ENCODE measurements around the gene TMEM45B. TPM values are rescaled to one million over a fixed set of nuclear protein-coding genes. Genes with fewer than 3 reads are reported as not detected.
"Not testable (repeated sequence)": the region's sequence is repeated elsewhere in the genome, so short reads cannot be mapped to it uniquely, and the experiment has no call there.

Gene TMEM45B
- total RNA-seq, 1 experiment from 2014 or later = 16.1 TPM

DNA sequence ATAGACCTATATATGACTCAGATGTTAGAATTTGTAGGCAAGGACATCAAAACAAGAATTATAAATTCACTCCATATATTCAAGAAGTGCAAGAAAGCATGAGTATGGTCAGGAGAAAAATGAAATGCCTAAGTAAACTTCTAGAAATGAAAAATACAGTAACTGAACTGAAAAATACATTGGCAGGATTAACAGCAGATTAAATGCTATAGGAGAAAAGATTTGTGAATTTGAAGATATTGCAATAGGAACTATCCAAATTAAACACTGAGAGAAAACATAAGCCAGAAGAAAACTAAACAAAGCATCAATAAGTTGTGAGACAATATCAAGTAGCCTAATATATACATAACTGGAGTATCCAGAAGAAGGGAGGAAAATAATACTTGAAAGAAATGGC lies 46.6 kb upstream of the TMEM45B start:
- Mint-ChIP-seq H3K27ac (ENCODE audit: unreplicated experiment) (no peak overlapping the region), H3K4me3 (ENCODE audit: low read depth, unreplicated experiment) (no peak overlapping the region), H3K9me3 (ENCODE audit: low read depth, unreplicated experiment) (no peaks in the 10 kb centered on the region), H3K27me3 (ENCODE audit: unreplicated experiment) (no peaks in the 10 kb centered on the region), H3K4me1 (ENCODE audit: low read depth, unreplicated experiment) (peaks cover 22% of the 10 kb centered on the region), H3K36me3 (ENCODE audit: insufficient read depth, unreplicated experiment) (no peaks in the 10 kb centered on the region)
- no peak for DNase-seq
- no TSS peak for BruUV-seq (replicated peaks)
- intact Hi-C loops (cut with micrococcal nuclease; ENCODE audit: unreplicated experiment) = no loop called here
- CTCF ChIA-PET = no interaction called here
- TF ChIP-seq, protein P1, sequence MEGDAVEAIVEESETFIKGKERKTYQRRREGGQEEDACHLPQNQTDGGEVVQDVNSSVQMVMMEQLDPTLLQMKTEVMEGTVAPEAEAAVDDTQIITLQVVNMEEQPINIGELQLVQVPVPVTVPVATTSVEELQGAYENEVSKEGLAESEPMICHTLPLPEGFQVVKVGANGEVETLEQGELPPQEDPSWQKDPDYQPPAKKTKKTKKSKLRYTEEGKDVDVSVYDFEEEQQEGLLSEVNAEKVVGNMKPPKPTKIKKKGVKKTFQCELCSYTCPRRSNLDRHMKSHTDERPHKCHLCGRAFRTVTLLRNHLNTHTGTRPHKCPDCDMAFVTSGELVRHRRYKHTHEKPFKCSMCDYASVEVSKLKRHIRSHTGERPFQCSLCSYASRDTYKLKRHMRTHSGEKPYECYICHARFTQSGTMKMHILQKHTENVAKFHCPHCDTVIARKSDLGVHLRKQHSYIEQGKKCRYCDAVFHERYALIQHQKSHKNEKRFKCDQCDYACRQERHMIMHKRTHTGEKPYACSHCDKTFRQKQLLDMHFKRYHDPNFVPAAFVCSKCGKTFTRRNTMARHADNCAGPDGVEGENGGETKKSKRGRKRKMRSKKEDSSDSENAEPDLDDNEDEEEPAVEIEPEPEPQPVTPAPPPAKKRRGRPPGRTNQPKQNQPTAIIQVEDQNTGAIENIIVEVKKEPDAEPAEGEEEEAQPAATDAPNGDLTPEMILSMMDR (IDR thresholded peaks at IDR 0.05; ENCODE audit: unreplicated experiment) = no peak

DNA sequence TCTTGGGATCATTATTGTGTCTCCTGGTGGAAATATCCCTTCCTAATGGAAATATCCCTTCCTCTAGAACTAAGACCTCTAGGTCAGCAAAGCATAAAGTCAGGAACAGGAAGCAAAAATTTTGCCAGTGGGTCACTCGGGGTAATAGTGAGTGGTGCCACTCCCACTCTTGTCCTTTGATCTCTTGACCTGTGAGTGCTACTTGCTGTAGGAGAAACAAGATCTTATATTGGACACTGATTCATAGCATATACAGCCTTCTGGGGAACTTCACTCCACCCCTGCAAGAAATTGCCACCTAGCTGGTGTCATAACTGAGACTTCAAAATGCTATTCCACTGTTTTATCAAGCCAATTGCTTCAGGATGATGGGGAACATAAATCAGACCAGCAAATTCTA lies 44.7 kb upstream of the TMEM45B start:
- H3K27ac Mint-ChIP-seq (ENCODE audit: unreplicated experiment) = no peak overlapping the region
- H3K4me3 Mint-ChIP-seq (ENCODE audit: low read depth, unreplicated experiment) = no peak overlapping the region
- intact Hi-C loops (cut with micrococcal nuclease; ENCODE audit: unreplicated experiment) = no loop called here
- peaks cover 19% of the 10 kb centered on the region for H3K4me1 Mint-ChIP-seq (ENCODE audit: low read depth, unreplicated experiment)
- H3K27me3 Mint-ChIP-seq (ENCODE audit: unreplicated experiment) = no peaks in the 10 kb centered on the region
- CTCF ChIA-PET = no interaction called here
- no peaks in the 10 kb centered on the region for H3K9me3 Mint-ChIP-seq (ENCODE audit: low read depth, unreplicated experiment)
- no peak for DNase-seq
- H3K36me3 Mint-ChIP-seq (ENCODE audit: insufficient read depth, unreplicated experiment) = no peaks in the 10 kb centered on the region
- TF ChIP-seq, protein P1 (IDR thresholded peaks at IDR 0.05; ENCODE audit: unreplicated experiment) = no peak
- no TSS peak for BruUV-seq (replicated peaks)

DNA sequence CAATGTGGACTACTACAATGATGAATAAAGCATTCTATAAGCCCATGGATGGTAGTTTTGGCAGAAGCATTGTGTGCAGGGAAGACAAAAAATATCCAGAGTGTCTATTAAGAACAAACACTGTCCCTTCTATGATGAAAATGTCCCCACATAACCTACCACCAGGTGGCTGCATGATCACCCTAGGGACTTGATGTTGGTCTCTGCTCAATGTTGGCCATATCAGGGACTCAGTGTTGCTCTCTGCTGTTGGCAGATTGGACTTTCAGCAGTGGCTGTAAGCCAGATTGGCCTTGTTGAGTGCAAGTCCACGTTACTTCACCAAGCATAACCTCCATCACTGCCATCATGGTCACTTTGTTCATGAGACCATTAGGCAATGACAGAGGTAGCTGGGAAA lies 44.2 kb upstream of the TMEM45B start:
- H3K36me3 Mint-ChIP-seq (ENCODE audit: insufficient read depth, unreplicated experiment); DNase-seq; BruUV-seq (replicated peaks); H3K27me3 Mint-ChIP-seq (ENCODE audit: unreplicated experiment); H3K4me3 Mint-ChIP-seq (ENCODE audit: low read depth, unreplicated experiment); CTCF ChIA-PET; intact Hi-C loops (cut with micrococcal nuclease; ENCODE audit: unreplicated experiment); H3K27ac Mint-ChIP-seq (ENCODE audit: unreplicated experiment); H3K9me3 Mint-ChIP-seq (ENCODE audit: low read depth, unreplicated experiment): not testable (repeated sequence)
- peaks cover 19% of the 10 kb centered on the region for H3K4me1 Mint-ChIP-seq (ENCODE audit: low read depth, unreplicated experiment)
- TF ChIP-seq, protein P1 (IDR thresholded peaks at IDR 0.05; ENCODE audit: unreplicated experiment) = peak; percentile 13

DNA sequence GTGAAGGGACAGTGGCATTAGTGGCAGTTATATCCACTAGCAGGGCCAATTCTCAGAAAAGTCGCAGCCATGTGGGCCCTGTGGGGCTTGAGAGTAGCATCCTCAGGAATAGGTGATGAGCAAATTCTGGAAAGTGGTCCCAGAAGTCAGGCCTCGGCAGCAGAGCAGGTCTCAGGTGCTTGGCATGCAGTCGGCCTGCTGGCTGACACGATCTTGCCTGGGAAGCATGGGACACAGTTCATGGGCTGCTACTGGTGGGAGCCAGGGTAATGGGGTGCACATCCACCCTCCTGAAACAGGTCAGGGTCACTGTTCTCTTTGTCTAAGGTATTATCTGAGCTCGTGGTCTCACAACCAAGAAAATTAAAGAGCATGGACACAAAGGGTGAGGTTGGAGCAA lies 36.8 kb upstream of the TMEM45B start:
- no peak overlapping the region for H3K4me3 Mint-ChIP-seq (ENCODE audit: low read depth, unreplicated experiment)
- H3K27ac Mint-ChIP-seq (ENCODE audit: unreplicated experiment) = no peak overlapping the region
- no TSS peak for BruUV-seq (replicated peaks)
- H3K9me3 Mint-ChIP-seq (ENCODE audit: low read depth, unreplicated experiment) = no peaks in the 10 kb centered on the region
- H3K4me1 Mint-ChIP-seq (ENCODE audit: low read depth, unreplicated experiment) = no peaks in the 10 kb centered on the region
- TF ChIP-seq, protein P1 (IDR thresholded peaks at IDR 0.05; ENCODE audit: unreplicated experiment) = no peak
- no peaks in the 10 kb centered on the region for H3K36me3 Mint-ChIP-seq (ENCODE audit: insufficient read depth, unreplicated experiment)
- DNase-seq = no peak
- CTCF ChIA-PET = no interaction called here
- intact Hi-C loops (cut with micrococcal nuclease; ENCODE audit: unreplicated experiment) = no loop called here
- H3K27me3 Mint-ChIP-seq (ENCODE audit: unreplicated experiment) = no peaks in the 10 kb centered on the region

DNA sequence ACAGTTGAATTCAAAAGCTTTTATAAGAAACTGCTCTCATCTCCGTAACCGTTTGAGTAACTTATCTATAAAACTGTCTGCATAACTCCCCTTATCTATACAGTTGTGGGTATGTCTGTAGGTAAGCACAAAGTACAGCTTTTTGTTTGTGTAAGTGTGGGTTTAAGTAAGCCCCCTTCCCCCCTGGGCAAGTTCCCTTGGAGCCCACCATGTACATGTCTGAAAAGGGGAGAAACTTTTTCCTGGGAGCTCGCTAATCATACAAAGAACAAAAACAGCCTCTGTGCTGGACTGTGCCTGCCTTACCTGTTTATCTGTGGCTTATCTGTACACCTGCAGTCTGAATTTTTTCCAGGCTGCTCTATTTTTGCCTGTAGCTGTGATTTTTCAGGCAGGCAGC lies 36.3 kb upstream of the TMEM45B start:
- Mint-ChIP-seq H3K4me3 (ENCODE audit: low read depth, unreplicated experiment) (no peak overlapping the region), H3K27me3 (ENCODE audit: unreplicated experiment) (no peaks in the 10 kb centered on the region), H3K27ac (ENCODE audit: unreplicated experiment) (no peak overlapping the region), H3K36me3 (ENCODE audit: insufficient read depth, unreplicated experiment) (no peaks in the 10 kb centered on the region), H3K9me3 (ENCODE audit: low read depth, unreplicated experiment) (no peaks in the 10 kb centered on the region), H3K4me1 (ENCODE audit: low read depth, unreplicated experiment) (no peaks in the 10 kb centered on the region)
- intact Hi-C loops (cut with micrococcal nuclease; ENCODE audit: unreplicated experiment) = no loop called here
- TF ChIP-seq, protein P1 (IDR thresholded peaks at IDR 0.05; ENCODE audit: unreplicated experiment) = no peak
- CTCF ChIA-PET = no interaction called here
- DNase-seq = no peak
- BruUV-seq (replicated peaks) = no TSS peak

Data from Calu3 (cell line).